PFSK-1 (cell line): ENCODE data around the gene SIPA1L3.

ENCODE experiments used
- FOXP2 ChIP-seq: optimal IDR thresholded peaks from 2 replicates; pipeline ENCODE3; 2011; ENCODE audit warnings: borderline replicate concordance, control low read depth, inconsistent platforms; ENCODE audit not compliant: insufficient read depth; ENCODE audit errors: extremely low read length, extremely low read depth
- POLR2AphosphoS5 ChIP-seq: IDR thresholded peaks from 2 replicates; pipeline ENCODE4 v1.6.1; 2012; ENCODE audit warnings: low read depth, mild to moderate bottlenecking, control low read depth, low read length, moderate library complexity
- SIN3A ChIP-seq: IDR thresholded peaks from 2 replicates; pipeline ENCODE4 v1.6.1; 2012; ENCODE audit warnings: mild to moderate bottlenecking, low read length, moderate library complexity, borderline replicate concordance; ENCODE audit not compliant: insufficient read depth
- TAF1 ChIP-seq: IDR thresholded peaks from 2 replicates; pipeline ENCODE4 v1.6.1; 2012; ENCODE audit warnings: low read length, control low read depth, borderline replicate concordance; ENCODE audit not compliant: insufficient read depth
- TF ChIP-seq, protein P1 (sequence below), 2 experiments: IDR thresholded peaks; 2 replicates each; pipeline versions ENCODE4 v1.6.1 to v1.8.0; 2011 to 2012; ENCODE audit warnings: low read depth in 2 of 2, low read length in 2 of 2, control low read depth in 1 of 2, inconsistent platforms in 1 of 2, mild to moderate bottlenecking in 1 of 2, moderate library complexity in 1 of 2; ENCODE audit not compliant: insufficient read depth in 1 of 2

SIPA1L3 gene

GRCh38 chr19:38099966-38100365, 193.0 kb downstream of the SIPA1L3 start:
- TF ChIP-seq, protein P1, sequence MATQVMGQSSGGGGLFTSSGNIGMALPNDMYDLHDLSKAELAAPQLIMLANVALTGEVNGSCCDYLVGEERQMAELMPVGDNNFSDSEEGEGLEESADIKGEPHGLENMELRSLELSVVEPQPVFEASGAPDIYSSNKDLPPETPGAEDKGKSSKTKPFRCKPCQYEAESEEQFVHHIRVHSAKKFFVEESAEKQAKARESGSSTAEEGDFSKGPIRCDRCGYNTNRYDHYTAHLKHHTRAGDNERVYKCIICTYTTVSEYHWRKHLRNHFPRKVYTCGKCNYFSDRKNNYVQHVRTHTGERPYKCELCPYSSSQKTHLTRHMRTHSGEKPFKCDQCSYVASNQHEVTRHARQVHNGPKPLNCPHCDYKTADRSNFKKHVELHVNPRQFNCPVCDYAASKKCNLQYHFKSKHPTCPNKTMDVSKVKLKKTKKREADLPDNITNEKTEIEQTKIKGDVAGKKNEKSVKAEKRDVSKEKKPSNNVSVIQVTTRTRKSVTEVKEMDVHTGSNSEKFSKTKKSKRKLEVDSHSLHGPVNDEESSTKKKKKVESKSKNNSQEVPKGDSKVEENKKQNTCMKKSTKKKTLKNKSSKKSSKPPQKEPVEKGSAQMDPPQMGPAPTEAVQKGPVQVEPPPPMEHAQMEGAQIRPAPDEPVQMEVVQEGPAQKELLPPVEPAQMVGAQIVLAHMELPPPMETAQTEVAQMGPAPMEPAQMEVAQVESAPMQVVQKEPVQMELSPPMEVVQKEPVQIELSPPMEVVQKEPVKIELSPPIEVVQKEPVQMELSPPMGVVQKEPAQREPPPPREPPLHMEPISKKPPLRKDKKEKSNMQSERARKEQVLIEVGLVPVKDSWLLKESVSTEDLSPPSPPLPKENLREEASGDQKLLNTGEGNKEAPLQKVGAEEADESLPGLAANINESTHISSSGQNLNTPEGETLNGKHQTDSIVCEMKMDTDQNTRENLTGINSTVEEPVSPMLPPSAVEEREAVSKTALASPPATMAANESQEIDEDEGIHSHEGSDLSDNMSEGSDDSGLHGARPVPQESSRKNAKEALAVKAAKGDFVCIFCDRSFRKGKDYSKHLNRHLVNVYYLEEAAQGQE (IDR thresholded peaks at IDR 0.05; ENCODE audit: insufficient read depth in 1 of 2, low read depth in 2 of 2, low read length in 2 of 2): no peak

GRCh38 chr19:38100589-38100988, 193.6 kb downstream of the SIPA1L3 start:
- TF ChIP-seq SIN3A (no peak), POLR2AphosphoS5 (no peak), TAF1 (no peak), FOXP2 (no peak)
- TF ChIP-seq, protein P1 (IDR thresholded peaks at IDR 0.05; ENCODE audit: insufficient read depth in 1 of 2, low read depth in 2 of 2, low read length in 2 of 2): no peak

DNA sequence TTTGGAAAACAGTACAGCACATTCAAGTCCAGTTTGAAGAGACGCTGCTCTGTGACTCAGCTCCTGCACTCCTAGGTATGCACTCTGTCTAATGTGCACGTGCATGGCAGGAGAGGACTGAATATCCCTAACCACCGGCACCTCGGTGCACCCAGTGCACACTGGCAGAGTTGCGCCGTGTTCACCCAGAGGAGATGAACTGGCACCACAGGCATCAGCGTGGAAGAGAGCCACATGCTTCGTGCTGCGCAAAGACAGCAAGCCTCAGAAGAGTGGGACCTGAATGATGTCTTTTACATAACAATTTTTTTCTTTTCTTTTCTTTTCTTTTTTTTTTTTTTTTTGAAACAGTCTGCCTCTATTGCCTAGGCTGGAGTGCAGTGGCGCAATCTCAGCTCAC, 194.7 kb downstream of the SIPA1L3 start:
- TF ChIP-seq SIN3A (no peak), POLR2AphosphoS5 (no peak), TAF1 (no peak), FOXP2 (no peak)
- TF ChIP-seq, protein P1 (IDR thresholded peaks at IDR 0.05; ENCODE audit: insufficient read depth in 1 of 2, low read depth in 2 of 2, low read length in 2 of 2): no peak

DNA sequence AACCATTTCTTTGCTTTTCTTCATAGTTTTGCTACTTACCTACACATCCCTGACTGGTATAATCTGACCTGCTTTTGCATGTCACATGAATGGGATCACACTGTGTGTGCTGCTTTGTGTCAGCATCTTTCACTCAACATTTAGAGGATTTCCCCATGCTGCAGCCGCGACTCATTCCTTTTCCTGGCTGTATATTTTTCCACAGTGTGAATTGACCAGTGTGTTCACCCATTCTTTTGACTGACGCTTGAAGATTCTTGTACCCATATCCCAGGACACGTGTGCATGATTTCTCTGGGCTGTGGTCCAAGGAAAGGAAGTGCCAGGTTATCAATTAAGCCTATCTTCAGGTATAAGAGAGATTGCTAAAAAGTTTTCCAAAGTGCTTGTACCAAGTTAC, 198.6 kb downstream of the SIPA1L3 start:
- TF ChIP-seq, protein P1 (IDR thresholded peaks at IDR 0.05; ENCODE audit: insufficient read depth in 1 of 2, low read depth in 2 of 2, low read length in 2 of 2): no peak
- TF ChIP-seq SIN3A: no peak
- no peak for TF ChIP-seq POLR2AphosphoS5
- TF ChIP-seq FOXP2: no peak
- TF ChIP-seq TAF1: no peak

- no peak for TF ChIP-seq FOXP2
- TF ChIP-seq, protein P1 (IDR thresholded peaks at IDR 0.05; ENCODE audit: insufficient read depth in 1 of 2, low read depth in 2 of 2, low read length in 2 of 2): no peak
- TF ChIP-seq TAF1: no peak
- no peak for TF ChIP-seq SIN3A
- TF ChIP-seq POLR2AphosphoS5: no peak
Observed at GRCh38 chr19:38107129-38107528, 200.1 kb downstream of the SIPA1L3 start.
